ENCODE measurements around the gene SP140.
"Not testable (repeated sequence)": the region's sequence is repeated elsewhere in the genome, so short reads cannot be mapped to it uniquely, and the experiment has no call there.

SP140 gene

GRCh38 chr2:230226051-230226551 lies 565 bp downstream of the SP140 start:
- no peak for DNase-seq (ENCODE audit: low spot score)

DNA sequence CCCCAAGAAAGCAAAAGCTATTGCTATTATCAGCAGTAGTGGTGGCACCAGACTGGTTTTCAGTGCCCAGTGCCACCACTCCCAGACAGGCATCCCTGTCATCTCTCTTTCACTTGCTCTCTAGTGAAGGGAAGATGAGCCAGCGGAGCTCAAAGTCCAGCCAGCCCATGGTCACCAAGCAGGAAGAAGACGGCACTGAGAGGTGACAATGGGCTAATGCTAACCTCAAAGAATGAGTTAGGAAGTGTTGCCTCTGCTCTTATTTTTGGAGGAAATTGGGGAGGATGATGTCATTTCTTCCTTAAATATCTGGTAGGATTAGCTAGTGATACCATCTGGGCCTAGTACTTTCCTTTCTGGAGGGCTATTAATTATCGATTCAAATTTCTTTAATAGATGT lies 1.7 kb downstream of the SP140 start:
- DNase-seq (ENCODE audit: low spot score): no peak

DNA sequence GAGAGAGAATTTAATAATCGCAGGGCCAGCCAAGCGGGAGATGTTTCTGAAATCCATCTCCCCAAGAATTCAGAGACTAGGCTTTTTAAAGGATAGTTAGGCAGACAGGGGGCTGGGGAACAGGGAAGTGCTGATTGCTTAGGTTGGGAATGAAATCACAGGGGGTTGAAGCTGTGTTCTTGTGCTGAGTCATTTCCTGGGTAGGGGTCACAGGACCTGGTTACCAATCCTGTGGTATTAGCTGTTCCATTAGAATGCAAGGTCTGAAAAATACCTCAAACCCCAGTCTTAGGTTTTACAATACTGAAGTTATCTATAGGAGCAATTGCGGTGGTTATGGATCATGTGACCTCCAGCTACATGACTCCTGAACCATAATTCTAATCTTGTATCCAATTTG lies 4.6 kb downstream of the SP140 start:
- no peak for DNase-seq (ENCODE audit: low spot score)

- no peak for DNase-seq (ENCODE audit: low spot score)
Observed at GRCh38 chr2:230230496-230231200, 5.1 kb downstream of the SP140 start.

GRCh38 chr2:230231251-230231650 lies 5.7 kb downstream of the SP140 start:
- DNase-seq (ENCODE audit: low spot score): no peak

- DNase-seq (ENCODE audit: low spot score): no peak
Observed at GRCh38 chr2:230234122-230234722, 8.7 kb downstream of the SP140 start.

- no peak for DNase-seq (ENCODE audit: low spot score)
Observed at GRCh38 chr2:230234845-230235244, 9.3 kb downstream of the SP140 start.

DNA sequence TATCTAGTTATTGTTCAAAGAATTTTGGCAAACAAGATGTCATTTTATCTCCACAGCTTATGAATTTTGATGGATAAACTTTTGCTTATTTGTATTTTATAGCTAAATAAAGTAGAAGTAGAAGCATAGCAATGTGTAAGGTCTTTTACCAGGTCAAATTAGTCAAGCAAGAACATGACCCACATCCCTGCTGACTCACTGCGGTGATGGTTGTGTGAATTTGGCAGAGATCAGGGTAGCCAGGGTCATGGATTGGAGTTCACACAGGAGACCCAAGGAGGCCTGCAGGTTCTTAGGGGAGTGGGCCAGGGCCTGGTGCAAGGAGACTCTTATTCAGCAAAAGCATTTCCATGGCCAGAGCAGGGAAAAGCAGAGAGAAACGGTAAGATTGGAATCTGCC lies 18.7 kb downstream of the SP140 start:
- DNase-seq (ENCODE audit: low spot score): no peak

DNA sequence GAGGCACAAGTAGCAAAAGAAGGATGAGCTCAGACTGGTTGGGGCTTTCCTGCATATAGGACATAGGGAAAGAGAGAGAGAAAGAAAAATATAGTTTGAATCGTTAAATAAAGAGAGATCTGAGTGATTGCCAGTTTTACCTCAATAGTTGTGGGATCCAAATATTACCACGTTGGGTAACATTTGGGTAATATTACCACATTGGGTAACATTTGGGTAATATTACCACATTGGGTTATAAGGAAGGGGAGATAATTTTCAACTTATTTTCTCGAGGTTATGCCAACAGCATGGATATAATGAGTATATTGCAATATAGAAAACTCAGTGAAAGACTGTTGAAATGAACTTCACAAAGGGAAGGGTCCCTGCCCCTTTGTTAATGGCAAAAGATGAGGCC lies 20.7 kb downstream of the SP140 start:
- DNase-seq (ENCODE audit: low spot score): no peak

- DNase-seq (ENCODE audit: low spot score): no peak
Observed at GRCh38 chr2:230250231-230250630, 24.7 kb downstream of the SP140 start.

- no peak for DNase-seq (ENCODE audit: low spot score)
Observed at GRCh38 chr2:230254152-230254881, 28.8 kb downstream of the SP140 start.

GRCh38 chr2:230256733-230257332 lies 31.3 kb downstream of the SP140 start:
- DNase-seq (ENCODE audit: low spot score): no peak

GRCh38 chr2:230258483-230258882 lies 32.9 kb downstream of the SP140 start:
- no peak for DNase-seq (ENCODE audit: low spot score)

DNA sequence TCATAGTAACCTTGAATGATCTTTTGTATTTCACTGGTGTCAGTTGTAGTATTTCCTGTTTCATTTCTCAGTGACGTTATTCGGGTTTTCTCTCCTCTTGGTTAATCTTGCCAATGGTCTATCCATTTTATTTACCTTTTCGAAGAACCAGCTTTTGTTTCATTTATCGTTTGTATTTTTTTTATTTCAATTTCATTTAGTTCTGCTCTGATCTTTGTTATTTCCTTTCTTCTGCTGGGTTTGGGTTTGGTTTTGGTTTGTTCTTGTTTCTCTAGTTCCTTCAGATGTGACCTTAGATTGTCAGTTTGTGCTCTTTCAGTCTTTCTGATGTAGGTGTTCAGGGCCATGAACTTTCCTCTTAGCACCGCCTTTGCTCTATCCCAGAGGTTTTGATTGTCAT lies 36.7 kb downstream of the SP140 start:
- no peak for DNase-seq (ENCODE audit: low spot score)

- DNase-seq (ENCODE audit: low spot score): not testable (repeated sequence)
Observed at GRCh38 chr2:230264945-230265344, 39.4 kb downstream of the SP140 start.

DNA sequence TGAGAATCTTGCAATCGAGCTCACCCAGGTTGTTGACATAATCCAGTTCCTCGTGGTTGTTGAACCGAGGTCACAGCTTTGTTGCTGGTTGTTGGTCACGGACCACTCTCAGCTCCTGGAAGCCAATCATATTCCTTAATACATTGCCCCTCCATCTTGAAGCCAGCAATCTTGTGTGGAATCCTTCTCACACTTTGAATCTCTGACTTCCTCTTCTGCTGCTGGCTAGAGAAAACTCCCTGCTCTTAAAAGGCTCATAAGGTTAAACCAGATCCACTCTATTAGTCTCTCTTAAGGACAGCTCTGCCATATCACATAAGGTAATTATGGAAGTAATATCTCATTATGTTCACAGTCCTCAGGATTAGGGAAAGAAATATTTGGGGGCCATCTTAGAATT lies 41.1 kb downstream of the SP140 start:
- no peak for DNase-seq (ENCODE audit: low spot score)

DNA sequence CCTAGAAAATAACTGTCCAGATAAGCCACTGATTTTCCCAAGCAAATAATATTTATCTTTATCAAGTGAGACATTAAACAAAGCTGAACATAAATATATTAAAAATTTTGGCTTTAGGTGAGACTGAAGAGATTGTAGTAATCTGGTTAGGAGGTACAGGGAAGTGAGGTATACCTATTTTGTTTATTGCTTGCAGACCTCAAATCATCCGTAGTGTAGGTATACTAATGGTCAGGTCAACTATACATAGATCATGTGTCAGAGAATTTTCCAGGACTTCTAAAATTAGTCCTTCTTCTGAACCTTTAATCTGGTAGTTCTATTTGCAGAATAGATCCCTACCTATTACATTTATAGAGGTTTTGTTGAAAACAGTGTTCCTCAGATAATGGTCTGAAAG lies 41.5 kb downstream of the SP140 start:
- DNase-seq (ENCODE audit: low spot score): no peak

GRCh38 chr2:230267556-230267955 lies 42.0 kb downstream of the SP140 start:
- DNase-seq (ENCODE audit: low spot score): no peak

DNA sequence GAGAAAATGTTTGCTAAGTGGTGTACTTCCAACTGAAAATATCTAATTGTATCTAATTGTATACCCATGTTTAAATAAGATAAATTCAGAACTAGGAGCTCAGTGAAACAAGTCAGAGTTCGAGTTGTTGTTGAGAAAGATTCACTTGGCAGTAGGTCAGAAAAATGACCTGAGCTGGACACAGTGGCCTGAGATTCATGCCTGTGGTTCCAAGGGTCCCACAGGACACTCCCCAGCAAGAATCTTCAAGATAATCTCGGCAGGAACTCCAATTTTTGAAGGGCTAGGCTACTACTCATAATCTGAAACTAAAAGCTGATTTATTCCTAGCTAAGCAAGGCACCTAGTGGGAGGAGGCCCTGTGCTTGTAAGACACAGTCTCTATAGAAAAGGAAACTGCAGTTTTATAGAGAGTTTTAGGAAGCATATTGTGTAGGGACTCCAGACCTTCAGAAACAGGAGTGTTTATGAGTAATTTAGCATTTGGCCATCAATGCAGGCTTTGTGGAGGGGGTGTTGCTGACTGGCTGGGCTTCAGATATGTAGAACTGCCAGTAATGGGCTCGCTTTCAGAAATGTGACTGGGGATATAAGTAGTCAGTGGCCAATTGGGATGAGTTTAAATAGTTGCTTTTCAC lies 43.2 kb downstream of the SP140 start:
- no peak for DNase-seq (ENCODE audit: low spot score)

DNA sequence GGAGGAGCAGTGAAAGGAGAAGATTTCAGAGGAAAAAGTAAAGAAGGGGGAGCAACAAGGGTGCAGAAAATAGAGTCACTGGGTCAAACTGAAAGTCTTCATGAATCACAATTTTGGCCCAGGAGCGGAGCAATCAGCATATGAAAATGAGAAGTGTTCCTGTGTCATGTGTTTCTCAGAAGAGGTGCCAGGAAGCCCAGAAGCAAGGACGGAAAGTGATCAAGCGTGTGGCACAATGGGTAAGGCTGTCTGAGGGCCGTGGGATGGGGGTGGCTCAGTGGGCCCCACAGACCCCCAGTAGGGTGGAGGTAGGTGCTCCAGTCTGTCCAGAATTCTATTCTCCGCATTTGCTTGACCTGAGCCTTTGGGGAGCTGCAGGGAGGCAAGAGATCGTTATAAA lies 44.2 kb downstream of the SP140 start:
- no peak for DNase-seq (ENCODE audit: low spot score)

DNA sequence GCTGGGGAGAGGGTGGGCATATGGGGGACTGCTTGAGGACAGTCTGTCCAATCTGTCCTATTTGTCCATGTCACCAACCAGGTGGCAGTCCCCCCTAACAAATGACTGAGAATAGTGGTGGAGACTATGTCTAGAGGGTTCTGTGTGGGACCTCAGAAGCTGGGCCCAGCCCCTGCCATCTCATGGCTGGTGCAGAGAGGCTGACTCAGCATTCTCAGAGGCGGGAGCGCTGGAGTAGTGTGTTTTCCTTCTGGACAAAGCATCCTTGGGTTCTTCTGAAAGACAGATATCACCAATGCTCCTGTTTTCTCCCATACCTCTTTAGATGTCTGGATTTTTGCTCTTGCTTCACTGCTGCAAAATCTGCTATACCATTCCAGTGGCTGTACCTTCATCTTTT lies 57.4 kb downstream of the SP140 start:
- no peak for DNase-seq (ENCODE audit: low spot score)

- DNase-seq (ENCODE audit: low spot score): no peak
Observed at GRCh38 chr2:230286048-230286447, 60.5 kb downstream of the SP140 start.
